NK-92 (cell line): ENCODE data around the gene SLC51B.
"Not testable (repeated sequence)": the region's sequence is repeated elsewhere in the genome, so short reads cannot be mapped to it uniquely, and the experiment has no call there.

Experiments
- DNase-seq: peaks from one replicate; lab custom pipeline; 2025; ENCODE audit not compliant: unreplicated experiment; lab: John Stamatoyannopoulos, UW

SLC51B gene

GRCh38 chr15:65041787-65042186 is 3.4 kb upstream of the SLC51B start:
- no peak for DNase-seq

DNA sequence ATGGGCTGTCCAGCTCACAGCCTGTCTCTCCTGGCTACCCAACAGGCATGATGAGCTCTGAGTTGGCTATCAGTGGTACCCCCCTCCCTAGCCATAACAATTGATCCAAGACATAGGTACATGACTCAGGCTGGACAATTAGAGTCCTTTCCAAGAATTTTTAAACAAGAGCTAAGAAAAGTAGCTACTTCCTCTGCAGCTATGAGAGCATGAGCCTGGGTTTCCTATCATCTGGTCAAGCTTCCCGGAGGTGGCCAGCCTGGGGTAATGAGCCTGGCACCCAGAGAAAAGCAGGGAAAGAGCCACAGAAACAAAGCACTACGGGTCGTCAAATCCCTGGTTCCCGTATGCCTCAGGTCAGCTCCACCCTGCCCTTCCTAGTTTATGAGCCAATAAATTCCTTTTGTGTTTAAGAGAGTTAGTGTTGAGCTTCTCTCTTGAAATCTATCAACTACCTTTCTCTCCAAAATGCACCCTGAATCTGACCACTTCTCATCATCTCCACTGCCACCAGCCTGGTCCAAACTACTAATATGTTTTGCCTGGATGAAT is 2.3 kb upstream of the SLC51B start:
- DNase-seq = no peak

- not testable (repeated sequence) for DNase-seq
These were observed 969 bp upstream of the SLC51B start for GRCh38 chr15:65044218-65044617.

GRCh38 chr15:65048241-65048640 is 3.1 kb downstream of the SLC51B start:
- DNase-seq = no peak

DNA sequence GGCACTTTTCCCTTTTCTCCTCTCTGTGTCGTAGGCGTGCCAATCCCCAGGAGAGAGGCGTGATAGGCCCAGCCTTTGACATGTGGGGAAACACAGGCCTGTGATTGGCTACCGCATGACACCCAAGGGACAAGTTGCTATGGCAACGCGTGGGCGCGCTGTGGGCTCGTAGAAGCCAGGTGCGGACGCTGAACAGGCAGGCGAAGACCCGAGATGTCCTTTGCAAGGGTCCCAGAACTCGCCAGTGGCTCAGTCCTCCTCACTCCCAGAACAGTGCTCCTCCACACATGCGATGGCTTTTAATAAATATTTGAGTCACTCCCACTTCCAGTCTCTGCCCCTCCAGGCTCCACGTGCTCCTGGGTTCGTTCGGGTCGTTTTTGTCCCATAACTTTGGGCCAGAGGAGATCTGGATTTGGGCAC is 4.2 kb downstream of the SLC51B start:
- DNase-seq = no peak

DNA sequence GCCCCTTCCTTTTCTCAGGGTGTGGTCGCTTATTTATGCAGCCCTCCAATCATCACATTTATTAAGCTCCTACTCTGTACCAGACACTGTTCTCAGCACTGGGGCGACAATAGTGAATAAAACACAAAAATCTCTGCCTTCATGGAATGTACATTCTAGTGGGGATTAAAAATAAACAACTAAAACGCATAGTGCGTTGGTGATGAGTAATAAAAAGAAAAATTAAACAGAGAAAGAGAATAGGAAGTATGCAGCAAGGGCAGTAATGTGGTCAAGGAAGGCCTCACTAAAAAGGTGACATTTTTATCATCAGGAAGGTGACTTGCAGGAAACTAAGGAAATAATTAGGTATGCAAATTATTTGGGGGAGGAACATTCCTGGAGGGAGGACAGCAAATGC is 5.1 kb downstream of the SLC51B start:
- no peak for DNase-seq

DNA sequence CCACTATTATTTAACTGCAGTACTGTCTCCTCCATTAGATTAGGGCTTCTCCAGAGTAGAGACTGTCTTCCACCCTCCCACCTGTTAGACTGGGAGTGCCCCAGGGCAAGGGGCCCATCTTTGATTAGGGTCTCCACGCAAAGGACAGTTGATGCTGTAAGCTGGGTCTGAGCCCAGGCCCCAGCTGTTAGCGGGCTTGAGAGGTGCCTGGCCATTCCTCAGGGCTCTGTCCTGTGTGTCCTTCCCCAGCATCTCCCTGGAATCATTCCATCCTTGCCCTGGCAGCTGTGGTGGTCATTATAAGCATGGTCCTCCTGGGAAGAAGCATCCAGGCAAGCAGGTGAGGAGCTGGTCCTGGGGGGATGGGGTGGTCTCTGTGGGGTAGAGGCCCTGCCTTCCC is 6.1 kb downstream of the SLC51B start:
- DNase-seq = no peak

- DNase-seq = no peak
These were observed 7.8 kb downstream of the SLC51B start for GRCh38 chr15:65052956-65053355.

GRCh38 chr15:65054333-65055200 is 9.4 kb downstream of the SLC51B start:
- DNase-seq = no peak

DNA sequence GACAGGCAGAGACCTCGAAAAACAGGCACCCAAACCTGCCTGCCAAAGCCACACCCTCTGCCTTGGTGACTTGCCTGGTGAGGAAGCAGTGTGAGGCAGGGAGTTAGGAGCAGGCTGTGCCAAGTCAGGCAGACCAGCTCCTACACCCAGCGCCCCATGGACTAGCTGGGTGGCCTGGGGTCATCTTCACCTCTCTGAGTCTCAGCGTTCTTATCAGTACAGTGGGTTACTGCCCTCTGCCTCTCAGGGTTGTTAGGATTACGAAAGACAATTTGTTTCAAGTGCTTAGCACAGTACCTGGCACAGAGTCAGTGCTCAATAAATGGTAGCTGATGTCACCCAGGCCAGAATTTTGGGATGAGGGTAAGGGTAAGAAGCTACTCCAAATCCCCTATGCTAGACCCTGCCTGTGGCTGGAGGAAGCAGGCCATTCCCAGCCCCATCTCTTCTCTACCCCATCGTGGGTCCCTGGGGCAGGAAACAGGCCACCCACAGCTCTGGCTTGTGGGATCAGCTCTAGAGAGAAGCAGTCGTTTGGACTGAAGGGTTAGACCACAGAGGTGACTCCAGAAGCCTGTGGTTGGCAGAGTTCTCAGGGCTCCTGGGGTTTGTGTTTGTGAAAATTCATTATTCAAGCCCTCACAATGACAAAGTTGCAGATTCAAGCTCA is 10.1 kb downstream of the SLC51B start:
- DNase-seq = no peak

DNA sequence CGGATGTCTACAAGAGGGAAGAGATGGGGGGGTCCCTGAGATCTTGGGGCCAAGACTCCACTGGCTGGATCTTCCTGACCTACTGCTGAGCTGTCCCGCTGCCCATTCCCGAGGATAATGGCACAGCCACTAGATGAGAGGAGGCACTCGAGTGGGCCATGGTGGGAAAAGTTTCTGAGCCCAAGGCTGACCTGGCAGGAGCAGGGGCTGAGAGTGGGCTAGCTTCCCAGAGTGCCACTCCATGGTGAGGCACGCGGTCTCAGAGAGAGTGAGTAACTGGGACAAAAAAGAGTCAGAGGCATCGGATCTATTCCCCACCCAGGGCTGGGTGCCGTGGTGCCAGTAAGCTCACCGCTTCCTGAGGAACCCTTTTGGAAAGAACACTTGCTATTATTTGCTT is 10.9 kb downstream of the SLC51B start:
- DNase-seq = no peak

DNA sequence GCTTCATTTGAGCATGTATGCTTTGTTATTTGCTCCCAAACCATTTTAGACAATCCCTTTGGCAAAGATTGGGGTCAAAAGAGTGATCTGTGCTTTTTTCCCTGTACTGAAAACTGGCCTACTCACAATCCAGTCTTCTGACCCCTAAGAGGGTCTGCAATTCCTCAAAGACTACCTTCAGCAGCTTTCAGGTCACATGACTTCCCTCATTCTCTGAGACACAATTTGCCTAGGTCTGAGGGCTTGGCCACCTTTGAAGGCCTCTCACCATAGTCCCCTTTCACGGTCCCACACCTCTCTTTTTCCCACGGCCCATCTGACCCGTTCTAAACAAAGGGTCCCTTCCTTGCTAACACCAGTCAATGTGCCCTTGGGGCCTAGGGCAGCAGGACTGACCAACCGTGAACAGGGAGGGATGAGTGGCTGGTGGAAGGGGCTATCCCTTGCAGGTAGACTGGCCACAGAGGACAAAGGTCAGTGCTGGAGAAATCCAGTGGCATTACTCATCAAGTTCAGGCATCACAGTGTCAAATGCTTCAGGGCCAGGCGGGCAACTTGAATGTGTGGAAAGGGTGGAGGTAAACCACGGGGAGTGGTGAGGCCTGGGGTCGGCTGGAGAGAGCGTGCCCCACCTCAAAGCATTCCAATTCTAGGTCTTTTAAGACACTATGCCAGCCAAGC is 11.8 kb downstream of the SLC51B start:
- no peak for DNase-seq

DNA sequence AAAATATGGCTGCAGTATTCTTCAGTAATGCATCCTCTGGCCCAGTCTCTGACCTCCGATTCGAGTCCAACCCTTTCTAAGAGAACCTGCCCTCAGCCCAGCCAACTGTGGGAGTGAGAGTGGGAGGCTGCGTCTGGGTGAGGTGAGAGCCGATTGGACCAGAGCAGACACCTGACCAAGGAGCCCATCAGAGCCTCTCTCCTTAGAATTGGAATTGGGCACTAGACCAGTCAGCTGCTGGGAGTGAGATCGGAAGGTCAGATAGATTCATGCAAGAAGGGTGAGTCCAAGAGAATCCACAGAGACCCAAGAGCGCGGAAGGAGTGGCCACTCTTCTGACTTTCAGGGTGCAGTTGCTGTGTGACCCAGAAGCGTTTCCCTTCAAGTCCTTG is 12.4 kb downstream of the SLC51B start:
- DNase-seq = no peak

DNA sequence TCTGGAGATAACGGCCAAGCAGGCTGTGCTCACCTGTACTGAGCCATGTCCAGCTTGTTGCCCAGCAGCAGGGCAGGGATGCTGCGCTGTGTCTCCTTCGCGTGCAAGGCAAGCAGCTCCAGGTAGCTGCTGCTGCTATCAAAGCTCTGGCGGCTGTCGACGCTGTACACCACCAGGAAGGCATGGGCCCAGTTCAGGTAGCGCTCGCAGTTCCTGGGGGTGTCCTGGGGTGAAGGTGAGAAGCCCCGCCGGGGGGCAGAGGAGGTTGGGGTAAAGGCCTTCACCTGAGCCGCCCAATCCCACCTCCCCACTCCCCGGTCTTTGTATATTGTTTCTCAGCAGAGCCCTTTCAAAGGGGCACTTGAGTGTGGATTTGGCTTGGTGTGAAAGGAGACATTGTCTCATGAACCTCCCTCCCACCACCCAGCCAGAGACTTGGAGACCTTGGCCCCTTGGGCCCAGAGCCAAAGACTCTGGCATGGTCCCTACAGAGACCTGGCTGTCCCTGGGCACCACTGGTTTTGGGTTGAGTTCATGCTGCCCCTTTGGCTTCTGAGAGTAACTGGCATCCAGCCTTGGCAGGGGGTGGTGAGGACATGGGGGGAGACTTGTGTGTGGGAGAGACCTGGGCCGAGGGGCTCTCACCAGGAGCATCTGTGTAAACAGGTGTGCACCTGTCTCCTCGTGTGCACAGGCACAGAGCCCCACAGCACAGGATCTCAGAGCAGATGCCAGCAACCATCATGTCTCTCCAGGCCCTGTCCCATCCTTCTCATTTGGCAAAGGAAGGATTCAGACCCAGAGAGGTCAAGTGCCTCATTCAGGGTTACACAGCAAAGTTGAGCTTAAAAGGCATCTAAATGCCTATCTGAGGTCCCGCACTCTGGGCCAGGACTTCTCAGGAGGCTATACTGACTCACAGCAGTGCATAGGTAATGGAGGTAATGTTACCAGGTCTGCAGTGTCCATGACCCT is 13.5 kb downstream of the SLC51B start:
- DNase-seq = no peak

DNA sequence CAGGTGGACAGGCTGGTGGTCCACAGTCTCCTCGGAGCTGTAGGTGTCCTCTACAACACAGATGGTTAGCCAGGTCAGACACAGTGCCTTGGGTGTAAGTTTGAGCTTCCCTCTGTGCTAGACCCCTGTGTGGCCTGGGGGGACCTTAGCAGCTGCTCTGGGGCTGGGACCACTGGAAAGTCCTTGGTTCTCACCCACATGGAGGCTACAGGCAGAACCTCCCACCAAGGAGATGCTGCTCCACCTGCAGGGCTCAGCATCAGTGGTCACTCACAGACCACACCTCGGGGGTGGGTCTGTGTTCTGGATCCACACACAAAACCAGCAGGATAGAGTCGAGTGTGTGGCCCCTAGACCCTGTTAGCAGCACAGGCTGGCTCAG is 14.2 kb downstream of the SLC51B start:
- no peak for DNase-seq

GRCh38 chr15:65059931-65060596 is 14.9 kb downstream of the SLC51B start:
- DNase-seq = no peak

DNA sequence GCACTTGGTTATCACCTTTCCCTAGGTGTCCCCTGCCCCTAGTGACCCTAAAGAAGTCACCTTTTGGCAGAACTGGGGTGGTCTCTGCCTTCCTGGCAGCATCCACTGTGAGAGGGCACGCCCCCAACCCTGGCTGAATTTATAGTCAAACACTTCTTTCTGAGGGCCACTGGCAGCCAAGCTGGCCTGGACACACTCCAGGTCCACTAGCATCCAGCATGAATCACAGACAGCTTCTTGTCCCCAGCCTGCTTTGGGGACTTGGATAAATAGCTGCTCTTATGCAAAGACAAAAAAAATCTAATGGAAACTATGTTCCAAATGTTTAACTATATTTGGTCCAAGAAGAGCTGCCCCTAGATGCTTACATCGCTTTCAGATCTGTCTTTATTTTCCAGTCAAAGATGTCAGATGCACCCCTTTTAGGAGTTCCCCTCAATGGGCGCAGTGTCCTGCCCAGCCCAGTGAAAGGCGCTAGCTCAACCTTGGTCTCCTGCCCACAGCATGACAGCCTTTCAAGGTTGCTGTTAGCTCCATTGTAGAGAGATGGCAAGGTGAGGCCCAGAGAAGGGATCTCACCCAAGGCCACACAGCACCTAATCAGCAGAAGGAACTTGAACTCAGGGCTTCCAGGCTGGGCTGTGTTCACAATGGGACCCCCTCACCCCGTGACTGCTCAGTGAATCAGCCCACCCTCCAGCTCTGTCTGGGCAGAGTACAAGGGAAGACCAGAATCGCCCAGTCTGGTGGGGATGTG is 15.6 kb downstream of the SLC51B start:
- no peak for DNase-seq

DNA sequence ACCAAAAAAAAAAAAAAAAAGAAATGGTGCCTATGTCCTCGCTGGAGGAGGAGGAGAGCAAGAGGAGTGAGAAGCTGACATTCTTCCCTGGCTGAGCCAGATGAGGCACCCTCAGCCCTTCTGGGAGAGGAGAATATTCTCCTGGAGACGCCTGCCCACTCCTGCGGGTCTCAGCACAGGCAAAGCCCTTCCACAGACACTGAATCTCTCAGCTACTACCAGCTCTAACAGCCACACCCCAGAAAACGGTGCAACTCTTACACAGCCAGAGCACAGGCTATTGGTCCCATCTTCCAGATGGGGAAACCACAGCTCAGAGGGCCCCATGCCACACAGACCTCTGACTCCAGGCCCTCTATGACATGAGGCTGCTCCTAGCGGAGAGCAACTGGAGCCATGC is 16.9 kb downstream of the SLC51B start:
- DNase-seq = no peak

GRCh38 chr15:65062726-65063125 is 17.5 kb downstream of the SLC51B start:
- DNase-seq = no peak
